Endothelial cell of umbilical vein (primary cell): ENCODE measurements around the gene SPARC. TPM values are rescaled to one million over a fixed set of nuclear protein-coding genes. Genes with fewer than 3 reads are reported as not detected.

Source experiments
- BruUV-seq: library from RNA; stranded (reverse); fragments of 400-500 nt; replicated peaks from 2 replicates; lab custom pipeline; 2021; lab: Mats Ljungman, UMichigan
- CTCF ChIA-PET: fragments of 300-600, 350-600 bp; sonication (Branson Sonifier 250); formaldehyde crosslinking; loops from one replicate; lab custom pipeline; 2021; ENCODE audit warnings: antibody characterized with exemption, inconsistent platforms; lab: Charles Lee
- POLR2A ChIA-PET: fragments of 300-600, 350-600 bp; sonication (Branson Sonifier 250); formaldehyde crosslinking; loops from one replicate; lab custom pipeline; 2021; ENCODE audit warnings: antibody characterized with exemption, inconsistent platforms; lab: Charles Lee
- DNase-seq: peaks from one replicate; pipeline ENCODE4 v3.0.0-alpha.2; 2011; ENCODE audit warnings: low read depth, low spot score
- FAIRE-seq: peaks from 2 replicates; lab custom pipeline; 2011; peaks lifted over from hg19 to GRCh38; lab: Jason Lieb, UNC
- H2AFZ ChIP-seq: 2 replicates; pipeline ENCODE4 v1.6.0; 2012; ENCODE audit warnings: low read depth, low read length, control low read depth, inconsistent platforms
- H3K27ac ChIP-seq: 2 replicates; pipeline ENCODE4 v1.5.1; 2011; ENCODE audit warnings: low read depth, mild to moderate bottlenecking, control low read depth, low read length, moderate library complexity; ENCODE audit not compliant: insufficient read depth
- H3K27me3 ChIP-seq, 2 experiments: 2 replicates each; pipeline versions ENCODE4 v1.6.0 to v1.6.1; 2011; ENCODE audit warnings: low read length in 2 of 2, mixed read lengths in 1 of 2; ENCODE audit not compliant: control insufficient read depth in 2 of 2, insufficient read depth in 2 of 2
- H3K36me3 ChIP-seq, 2 experiments: 2 replicates in 1 of 2; 3 replicates in 1 of 2; pipeline ENCODE4 v1.5.1; 2011; ENCODE audit warnings: low read length in 2 of 2, mild to moderate bottlenecking in 1 of 2, moderate library complexity in 1 of 2; ENCODE audit not compliant: control insufficient read depth in 2 of 2, insufficient read depth in 2 of 2; ENCODE audit errors: extremely low read depth in 1 of 2
- H3K4me1 ChIP-seq: 3 replicates; pipeline ENCODE4 v1.5.1; 2011; ENCODE audit warnings: mild to moderate bottlenecking, low read length; ENCODE audit not compliant: control insufficient read depth, insufficient read depth; ENCODE audit errors: extremely low read depth
- H3K4me2 ChIP-seq: 2 replicates; pipeline ENCODE4 v1.6.1; 2011; ENCODE audit warnings: low read length, control low read depth, mixed read lengths; ENCODE audit not compliant: insufficient read depth
- H3K4me3 ChIP-seq, 3 experiments: fragments of 200-600 bp in 1 of 3; sonication (generic), shearing (Covaris generic) in 1 of 3; replicated peaks in 1 of 3; 2 replicates each; pipeline ENCODE4 v1.5.1; 2011 to 2016; ENCODE audit warnings: control low read depth in 3 of 3, low read length in 3 of 3, mild to moderate bottlenecking in 2 of 3, inconsistent platforms in 1 of 3, low read depth in 1 of 3, moderate library complexity in 1 of 3; ENCODE audit not compliant: insufficient read depth in 1 of 3
- H3K79me2 ChIP-seq: 2 replicates; pipeline ENCODE4 v1.6.0; 2012; ENCODE audit warnings: low read length, inconsistent platforms; ENCODE audit not compliant: control insufficient read depth, insufficient read depth
- H3K9ac ChIP-seq: replicated peaks from 2 replicates; pipeline ENCODE3; 2011; ENCODE audit warnings: low read length, control low read depth; ENCODE audit not compliant: insufficient read depth; ENCODE audit errors: extremely low read depth
- H3K9me1 ChIP-seq: replicated peaks from 3 replicates; pipeline ENCODE4 v1.6.0; 2011; ENCODE audit warnings: mild to moderate bottlenecking, low read length; ENCODE audit not compliant: control insufficient read depth, insufficient read depth; ENCODE audit errors: extremely low read depth
- H3K9me3 ChIP-seq: replicated peaks from 2 replicates; pipeline ENCODE4 v1.5.1; 2012; ENCODE audit warnings: low read length, inconsistent platforms; ENCODE audit not compliant: control insufficient read depth, insufficient read depth
- H4K20me1 ChIP-seq: replicated peaks from 2 replicates; pipeline ENCODE3; 2011; ENCODE audit warnings: mild to moderate bottlenecking, low read length; ENCODE audit not compliant: control insufficient read depth, insufficient read depth; ENCODE audit errors: extremely low read depth
- CTCF ChIP-seq, 2 donors: IDR thresholded peaks; 1 replicate in 1 of 2; 2 replicates in 1 of 2; pipeline ENCODE4 v1.5.1; 2011; ENCODE audit warnings: low read length in 2 of 2, mild to moderate bottlenecking in 2 of 2, moderate library complexity in 2 of 2, control low read depth in 1 of 2, inconsistent platforms in 1 of 2, low read depth in 1 of 2; ENCODE audit not compliant: insufficient read depth in 1 of 2; ENCODE audit errors: extremely low read depth in 1 of 2
- EZH2 ChIP-seq: IDR thresholded peaks from 2 replicates; pipeline ENCODE4 v1.6.1; 2012; ENCODE audit warnings: borderline replicate concordance, low read depth, mild to moderate bottlenecking, moderate library complexity, low read length, inconsistent platforms; ENCODE audit not compliant: severe bottlenecking
- FOS ChIP-seq: IDR thresholded peaks from 2 replicates; pipeline ENCODE4 v1.6.1; 2011; ENCODE audit warnings: mild to moderate bottlenecking, low read length, moderate library complexity, borderline replicate concordance; ENCODE audit not compliant: insufficient read depth
- GATA2 ChIP-seq: IDR thresholded peaks from 2 replicates; pipeline ENCODE4 v1.7.0; 2011; ENCODE audit warnings: low read depth, mild to moderate bottlenecking, moderate library complexity, mixed read lengths, low read length; ENCODE audit not compliant: insufficient read length, insufficient read depth
- JUN ChIP-seq: IDR thresholded peaks from 2 replicates; pipeline ENCODE4 v1.6.1; 2011; ENCODE audit warnings: borderline replicate concordance, low read depth; ENCODE audit not compliant: insufficient read length, insufficient read depth
- MAX ChIP-seq: IDR thresholded peaks from 2 replicates; pipeline ENCODE4 v1.6.1; 2011; ENCODE audit not compliant: insufficient read depth, insufficient read length
- MYC ChIP-seq: IDR thresholded peaks from one replicate; pipeline ENCODE4 v1.6.1; 2011; ENCODE audit warnings: mild to moderate bottlenecking, low read depth, low read length
- POLR2A ChIP-seq: IDR thresholded peaks from 2 replicates; pipeline ENCODE4 v1.6.1; 2012; ENCODE audit warnings: low read depth, mild to moderate bottlenecking, control low read depth, low read length
- POLR2AphosphoS5 ChIP-seq: IDR thresholded peaks from 2 replicates; pipeline ENCODE4 v1.6.1; 2012; ENCODE audit warnings: low read depth, mild to moderate bottlenecking, control low read depth, low read length, moderate library complexity; ENCODE audit not compliant: insufficient read depth
- dilution Hi-C: fragments of 300-500 bp; cut with MboI; formaldehyde crosslinking; loops from one replicate; pipeline ENCODE4 v1.15.0; 2019; ENCODE audit warnings: low sequenced_read_pairs; ENCODE audit not compliant: extremely low pct_ligation_motif_present
- intact Hi-C: fragments of 100-400 bp; cut with micrococcal nuclease; formaldehyde crosslinking; loops from one replicate; pipeline ENCODE4 v1.10.0; 2022
- polyA plus RNA-seq, 4 experiments: library from polyadenylated mRNA; depleted of rRNA in 3 of 4; stranded (reverse) in 3 of 4; unstranded in 1 of 4; fragments of >200 nt; gene quantifications; 2 replicates each; pipeline versions ENCODE4 v1.2.1 to v1.2.3, GENCODE V29; 2011 to 2012; ENCODE audit warnings: missing spikeins in 1 of 4
- total RNA-seq: library from RNA; stranded (reverse); gene quantifications from 2 replicates; pipeline ENCODE4 v1.2.3, GENCODE V29; 2021

Gene SPARC
- total and polyA plus RNA-seq, 2 donors (not counting 3 experiments of a cell fraction or from before 2014, with no cell fraction given): 2,962 to 3,114 TPM

- POLR2A ChIA-PET: no interaction called here
- intact Hi-C loops: no loop called here
- CTCF ChIA-PET: interaction anchor here (1.3 kb wide), 1 partner anchor 75 kb away, joined by 5 read pairs; no protein-coding TSS in a partner anchor
- no TSS peak for BruUV-seq
- no peak overlapping the region for H3K4me3 ChIP-seq
- H3K9me1 ChIP-seq: no peaks in the 10 kb centered on the region
- no peaks in the 10 kb centered on the region for H3K36me3 ChIP-seq
- H3K27ac ChIP-seq: no peak overlapping the region
- H3K4me2 ChIP-seq: no peak overlapping the region
- no peaks in the 10 kb centered on the region for H3K27me3 ChIP-seq
- dilution Hi-C loops: no loop called here
- no peak overlapping the region for H3K9ac ChIP-seq
- H4K20me1 ChIP-seq: no peaks in the 10 kb centered on the region
- no peaks in the 10 kb centered on the region for H3K79me2 ChIP-seq
- H3K4me1 ChIP-seq: no peaks in the 10 kb centered on the region
- TF ChIP-seq POLR2A (no peak), MAX (no peak), POLR2AphosphoS5 (no peak), CTCF (IDR thresholded peaks at IDR 0.05; ENCODE audit: extremely low read depth in 1 of 2, insufficient read depth in 1 of 2, low read depth in 1 of 2, low read length in 2 of 2) (no peak), JUN (no peak), GATA2 (no peak), FOS (no peak), MYC (no peak), EZH2 (no peak)
- no peaks in the 10 kb centered on the region for H3K9me3 ChIP-seq
- DNase-seq (no peak), FAIRE-seq (no peak)
- no peak overlapping the region for H2AFZ ChIP-seq
These were observed 46.8 kb upstream of the SPARC start for GRCh38 chr5:151733358-151734063.
